ENCODE measurements around the gene JAK1. TPM values are rescaled to one million over a fixed set of nuclear protein-coding genes. Genes with fewer than 3 reads are reported as not detected.

JAK1 gene
- total RNA-seq, 2 donors from 2014 or later, result 84.3 to 117 TPM

- ATAC-seq (no peak), DNase-seq (no peak)
- intact Hi-C loops (cut with DNase I, micrococcal nuclease), result no loop called here
Observed at GRCh38 chr1:64881281-64881680, 85.1 kb downstream of the JAK1 start.

- DNase-seq (no peak), ATAC-seq (peak; percentile 88)
- intact Hi-C loops (cut with DNase I, micrococcal nuclease), result no loop called here
Observed at GRCh38 chr1:64880449-64880848, 85.9 kb downstream of the JAK1 start.

DNA sequence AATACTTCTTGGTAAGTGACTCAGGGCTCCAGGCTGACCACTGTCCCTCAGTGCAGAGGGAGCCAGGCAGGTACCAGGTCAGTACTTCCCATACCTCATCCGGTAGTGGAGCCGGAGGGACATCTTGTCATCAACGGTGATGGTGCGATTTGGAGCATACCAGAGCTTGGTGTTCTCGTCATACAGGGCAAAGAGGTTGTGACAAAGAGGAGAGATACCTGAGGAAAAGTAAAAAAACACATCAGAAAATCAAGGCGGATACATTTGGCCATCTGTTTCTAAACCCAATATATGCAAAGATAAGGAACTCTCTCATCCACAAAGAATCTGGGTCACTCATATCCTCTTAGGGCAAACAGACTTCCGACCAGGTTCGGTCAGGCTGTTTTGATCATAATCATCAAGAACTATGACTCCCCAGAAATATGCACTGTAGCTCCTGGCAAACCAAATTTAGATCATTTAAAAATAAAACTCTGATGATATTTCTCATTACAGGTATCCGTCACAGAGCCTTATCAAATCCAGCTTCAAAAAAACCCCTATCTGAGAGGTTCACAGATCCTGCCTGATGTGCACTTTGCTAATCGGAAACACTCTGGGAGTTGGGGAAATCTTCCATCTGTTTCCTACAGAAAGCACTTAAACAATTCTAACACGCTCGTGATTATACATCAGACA, 87.3 kb downstream of the JAK1 start:
- no peak for ATAC-seq
- no peak for DNase-seq
- intact Hi-C loops (cut with DNase I, micrococcal nuclease), result no loop called here

- DNase-seq (no peak), ATAC-seq (no peak)
- intact Hi-C loops (cut with DNase I, micrococcal nuclease), result no loop called here
Observed at GRCh38 chr1:64878090-64878489, 88.3 kb downstream of the JAK1 start.

- DNase-seq, result no peak
- intact Hi-C loops (cut with DNase I, micrococcal nuclease), result no loop called here
- no peak for ATAC-seq
Observed at GRCh38 chr1:64877598-64877997, 88.8 kb downstream of the JAK1 start.

DNA sequence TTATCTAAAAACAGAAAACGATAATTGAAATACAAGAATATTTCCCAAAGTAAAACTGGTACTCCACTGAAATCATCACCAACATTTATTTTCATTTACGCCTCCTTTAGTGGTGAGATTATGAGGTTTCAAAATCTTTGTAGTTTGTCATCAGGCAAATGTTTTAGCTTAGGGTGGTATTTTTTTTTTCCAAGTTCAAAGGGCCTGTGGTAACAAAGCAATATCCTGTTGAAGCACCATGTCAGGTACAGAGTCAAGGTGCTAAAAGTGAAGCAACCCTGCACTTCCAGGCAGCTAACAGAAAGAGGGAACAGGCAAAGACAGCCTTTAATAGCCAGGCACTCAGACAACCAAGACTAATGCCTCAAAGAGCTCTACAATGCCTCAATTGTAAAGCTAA, 89.2 kb downstream of the JAK1 start:
- intact Hi-C loops (cut with DNase I, micrococcal nuclease), result no loop called here
- DNase-seq, result no peak
- ATAC-seq, result no peak

DNA sequence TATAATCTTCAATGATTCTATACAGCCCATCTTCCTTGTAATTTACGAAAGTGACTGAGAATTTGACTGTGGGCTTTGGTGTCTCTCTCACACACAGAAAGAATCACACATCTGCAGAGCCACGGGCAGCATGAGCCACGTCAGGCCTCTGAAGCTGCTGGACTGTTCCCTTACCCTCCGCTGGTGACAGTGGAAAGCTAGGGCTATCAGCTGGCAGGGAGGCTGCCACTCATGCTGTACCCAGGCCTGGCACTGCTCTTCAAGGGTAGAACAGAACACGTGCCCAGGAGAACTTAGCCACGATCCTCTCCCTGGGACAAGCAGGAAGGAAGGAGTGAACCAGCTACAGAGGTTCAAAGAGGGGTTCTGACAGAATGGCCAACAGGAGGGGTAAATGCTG, 90.7 kb downstream of the JAK1 start:
- intact Hi-C loops (cut with DNase I, micrococcal nuclease), result no loop called here
- no peak for DNase-seq
- no peak for ATAC-seq

GRCh38 chr1:64875101-64875500, 91.2 kb downstream of the JAK1 start:
- intact Hi-C loops (cut with DNase I, micrococcal nuclease), result no loop called here
- ATAC-seq (no peak), DNase-seq (no peak)

DNA sequence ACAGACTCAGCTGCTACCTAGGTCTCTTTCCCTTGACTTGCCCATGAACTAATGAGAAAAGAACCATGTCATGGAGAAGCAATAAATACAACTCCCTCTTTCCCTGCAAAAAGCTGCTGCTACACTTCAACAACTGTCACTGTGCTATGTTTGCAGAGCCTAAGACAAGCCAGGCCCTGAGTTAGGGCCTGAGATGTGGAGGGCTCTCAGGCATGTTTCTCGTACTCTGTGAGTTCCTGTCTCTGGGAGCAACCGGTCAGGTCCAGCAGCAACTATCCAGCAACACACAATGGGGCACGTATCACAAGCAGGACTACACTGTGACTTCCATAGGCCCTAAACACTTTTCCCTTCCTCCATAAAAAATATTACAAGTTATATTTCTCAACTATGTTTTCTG, 91.7 kb downstream of the JAK1 start:
- ATAC-seq, result no peak
- intact Hi-C loops (cut with DNase I, micrococcal nuclease), result no loop called here
- DNase-seq, result no peak

GRCh38 chr1:64873576-64873975, 92.8 kb downstream of the JAK1 start:
- DNase-seq (no peak), ATAC-seq (no peak)
- intact Hi-C loops (cut with DNase I, micrococcal nuclease), result no loop called here

GRCh38 chr1:64872067-64872466, 94.3 kb downstream of the JAK1 start:
- no peak for DNase-seq
- no peak for ATAC-seq
- intact Hi-C loops (cut with DNase I, micrococcal nuclease), result no loop called here

GRCh38 chr1:64871256-64871655, 95.1 kb downstream of the JAK1 start:
- intact Hi-C loops (cut with DNase I, micrococcal nuclease), result no loop called here
- DNase-seq (no peak), ATAC-seq (no peak)

GRCh38 chr1:64867266-64867665, 99.1 kb downstream of the JAK1 start:
- intact Hi-C loops (cut with DNase I, micrococcal nuclease), result no loop called here
- DNase-seq (no peak), ATAC-seq (no peak)

- ATAC-seq (no peak), DNase-seq (no peak)
- intact Hi-C loops (cut with DNase I, micrococcal nuclease), result no loop called here
Observed at GRCh38 chr1:64866689-64867088, 99.7 kb downstream of the JAK1 start.

DNA sequence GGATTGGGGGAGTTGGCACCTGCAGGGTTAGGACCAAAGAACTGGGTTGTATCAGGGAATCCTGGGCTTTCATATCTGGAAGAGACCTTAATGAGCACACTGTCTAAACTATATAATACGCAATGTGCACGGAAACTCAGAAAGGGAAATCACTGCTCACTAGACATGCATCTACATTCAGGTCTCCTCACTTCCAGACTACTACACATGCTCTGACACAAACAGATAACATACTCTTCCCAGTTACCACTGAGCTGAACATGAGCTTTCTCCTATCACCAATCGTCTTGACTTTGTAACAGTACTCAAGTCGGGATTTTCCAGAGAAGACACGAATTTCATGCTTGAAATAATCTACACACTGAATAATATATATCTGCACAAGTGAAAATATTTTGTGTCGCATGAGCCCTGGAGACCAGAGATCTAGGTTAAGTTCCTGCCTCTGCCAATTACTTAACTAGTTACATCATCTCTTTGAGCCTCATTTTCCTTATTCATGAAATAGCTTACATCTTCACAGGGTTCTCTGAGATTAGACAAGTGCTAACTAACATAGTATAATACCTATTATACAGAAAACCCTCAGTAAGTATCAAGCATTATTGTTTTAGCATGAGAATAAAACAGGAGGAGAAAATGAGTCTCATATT, 101.1 kb downstream of the JAK1 start:
- no peak for ATAC-seq
- intact Hi-C loops (cut with DNase I, micrococcal nuclease), result no loop called here

DNA sequence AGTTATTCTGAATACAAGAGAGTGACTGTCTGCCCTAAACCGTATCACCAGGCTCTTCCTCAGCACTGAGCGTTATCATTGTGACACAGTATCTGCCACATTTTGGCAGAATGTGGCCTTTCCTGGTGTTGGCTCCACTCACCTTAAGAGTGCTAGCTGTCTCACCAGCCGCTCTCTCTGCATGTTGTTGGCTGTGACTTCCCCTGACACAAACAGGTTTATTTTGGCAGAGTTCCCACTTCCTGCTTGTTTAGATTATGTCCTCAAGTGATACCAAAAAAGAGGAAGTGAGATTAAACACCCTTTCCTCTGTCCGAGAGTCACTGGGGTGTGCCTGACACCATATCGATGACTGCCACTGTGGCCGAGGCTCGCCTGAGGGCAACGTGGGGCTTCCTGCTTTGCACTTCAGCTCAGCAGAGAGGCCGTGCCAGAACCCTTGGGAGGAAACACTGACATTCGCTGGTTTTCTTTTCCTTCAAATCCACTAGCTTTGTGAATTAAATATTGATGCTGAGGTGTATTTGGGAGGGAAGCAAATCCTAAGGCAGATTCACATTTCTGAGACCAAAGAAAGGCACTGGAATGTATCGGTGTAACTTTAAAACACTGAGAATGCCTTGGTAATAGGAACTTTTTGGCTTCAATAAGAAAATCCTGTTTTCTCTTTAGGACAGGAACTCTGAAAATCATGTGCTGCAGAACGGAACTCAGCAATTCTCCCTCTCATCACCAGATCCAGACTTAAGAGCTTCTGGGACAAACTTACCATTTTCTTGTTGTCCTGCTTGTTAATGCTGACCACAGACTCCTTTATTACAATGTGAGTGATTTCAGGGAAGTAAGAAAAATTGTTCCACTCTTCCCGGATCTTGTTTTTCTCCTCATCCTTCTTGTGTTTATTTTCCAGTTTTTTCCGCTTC, 102.1 kb downstream of the JAK1 start:
- DNase-seq (peak; percentile 63 to 69), ATAC-seq (peak; percentile 90)
- intact Hi-C loops (cut with DNase I, micrococcal nuclease), result no loop called here

More for the DNA sequence above, 101.1 kb downstream of the JAK1 start:
- no peak for DNase-seq

- ATAC-seq (peak; percentile 76), DNase-seq (peak; percentile 28 to 38)
- intact Hi-C loops (cut with DNase I, micrococcal nuclease), result no loop called here
Observed at GRCh38 chr1:64861611-64862010, 104.7 kb downstream of the JAK1 start.

- DNase-seq, result no peak
- intact Hi-C loops (cut with DNase I, micrococcal nuclease), result loop anchor here in 1 of 2 donors (10.0 kb wide), 1 partner anchor 107 kb away; the partner anchor contains the start of gene JAK1
- ATAC-seq, result no peak
Observed at GRCh38 chr1:64857347-64857746, 109.0 kb downstream of the JAK1 start.

GRCh38 chr1:64856553-64856952, 109.8 kb downstream of the JAK1 start:
- peak; percentile 64 for ATAC-seq

More at GRCh38 chr1:64856553-64856952, 109.8 kb downstream of the JAK1 start:
- DNase-seq, result peak in 1 of 2 donors; percentile 68
- intact Hi-C loops (cut with DNase I, micrococcal nuclease), result loop anchor here in 1 of 2 donors (10.0 kb wide), 1 partner anchor 108 kb away; the partner anchor contains the start of gene JAK1

All from left colon (tissue), 2 donors.